Activated naive CD4-positive, alpha-beta T cell treated with anti-CD3 and anti-CD28 coated beads, Interleukin-2, amount 50 U/mL, for 24 hours (primary cell): ENCODE measurements around the gene LARP1B.
"Not testable (repeated sequence)": the region's sequence is repeated elsewhere in the genome, so short reads cannot be mapped to it uniquely, and the experiment has no call there.

Experiments
- H3K27ac Mint-ChIP-seq: one replicate; pipeline ENCODE4 v1.8.0; 2021; ENCODE audit warnings: mild to moderate bottlenecking, mixed read lengths
- H3K27me3 Mint-ChIP-seq: one replicate; pipeline ENCODE4 v1.8.0; 2021; ENCODE audit warnings: mixed read lengths
- H3K36me3 Mint-ChIP-seq: one replicate; pipeline ENCODE4 v1.8.0; 2021; ENCODE audit warnings: mixed read lengths
- H3K4me1 Mint-ChIP-seq: one replicate; pipeline ENCODE4 v1.8.0; 2021; ENCODE audit warnings: mixed read lengths
- H3K4me3 Mint-ChIP-seq: one replicate; pipeline ENCODE4 v1.8.0; 2021; ENCODE audit warnings: mild to moderate bottlenecking, mixed read lengths
- H3K9me3 Mint-ChIP-seq: one replicate; pipeline ENCODE4 v1.8.0; 2021; ENCODE audit warnings: mixed read lengths

LARP1B gene

DNA sequence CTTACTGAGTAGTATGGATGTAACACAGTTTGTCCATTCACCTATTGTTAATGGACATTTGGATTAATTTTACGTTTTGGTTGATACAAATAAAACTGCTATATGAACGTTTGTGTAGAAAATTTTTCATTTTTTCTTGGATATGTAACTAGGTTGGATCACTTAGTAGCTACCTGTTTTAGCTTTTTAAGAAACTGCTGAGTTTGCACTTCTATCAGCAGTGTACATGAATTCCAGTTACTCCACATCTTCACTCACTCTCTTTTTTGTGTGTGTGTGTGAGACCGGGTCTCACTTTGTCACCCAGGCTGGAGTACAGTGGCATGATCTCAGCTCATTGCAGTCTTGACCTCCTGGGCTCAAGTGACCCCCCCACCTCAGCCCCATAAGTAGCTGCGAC is 15.4 kb downstream of the LARP1B start:
- Mint-ChIP-seq H3K27me3 (no peaks in the 10 kb centered on the region), H3K36me3 (peaks cover 14% of the 10 kb centered on the region), H3K9me3 (no peaks in the 10 kb centered on the region), H3K27ac (no peak overlapping the region), H3K4me1 (no peaks in the 10 kb centered on the region), H3K4me3 (no peak overlapping the region)

DNA sequence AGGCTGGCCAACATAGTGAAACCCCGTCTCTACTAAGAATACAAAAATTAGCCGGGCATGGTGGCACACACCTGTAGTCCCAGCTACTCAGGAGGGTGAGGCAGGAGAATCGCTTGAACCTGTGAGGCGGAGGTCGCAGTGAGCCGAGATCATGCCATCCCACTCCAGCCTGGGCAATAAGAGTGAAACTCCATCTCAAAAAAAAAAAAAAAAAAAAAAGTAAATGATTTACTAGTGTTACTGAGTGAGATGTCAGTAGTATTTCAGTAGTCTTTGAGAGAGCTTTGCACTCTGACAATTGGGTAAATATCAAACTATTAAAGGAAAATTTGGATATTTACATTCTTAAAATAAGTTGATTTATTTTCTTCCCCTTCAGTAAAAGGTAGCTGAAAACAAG is 34.2 kb downstream of the LARP1B start:
- H3K9me3 Mint-ChIP-seq, H3K4me3 Mint-ChIP-seq, H3K27me3 Mint-ChIP-seq, H3K4me1 Mint-ChIP-seq, H3K27ac Mint-ChIP-seq: not testable (repeated sequence)
- peaks cover 18% of the 10 kb centered on the region for H3K36me3 Mint-ChIP-seq

DNA sequence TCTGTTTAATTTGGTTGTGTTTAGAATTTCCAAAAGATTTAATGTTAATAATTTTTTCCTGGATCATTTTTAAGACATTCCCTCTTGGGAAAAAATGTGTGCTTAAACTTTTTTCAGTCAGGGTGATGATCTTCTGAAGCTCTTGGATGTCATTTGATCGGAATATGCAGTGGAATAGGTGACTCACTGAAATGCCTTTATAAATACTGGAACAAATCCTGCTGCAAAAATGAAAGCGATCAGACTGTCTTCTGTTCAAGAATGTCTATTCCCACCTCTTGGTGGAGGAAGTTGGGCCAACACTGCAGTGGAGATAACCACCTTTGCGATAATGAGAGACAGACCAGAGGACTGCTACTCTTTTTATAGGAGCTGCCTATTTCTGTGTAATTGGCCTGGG is 46.7 kb downstream of the LARP1B start:
- Mint-ChIP-seq H3K27me3 (no peaks in the 10 kb centered on the region), H3K36me3 (peaks cover 14% of the 10 kb centered on the region), H3K4me3 (no peak overlapping the region), H3K4me1 (no peaks in the 10 kb centered on the region), H3K27ac (no peak overlapping the region), H3K9me3 (no peaks in the 10 kb centered on the region)

DNA sequence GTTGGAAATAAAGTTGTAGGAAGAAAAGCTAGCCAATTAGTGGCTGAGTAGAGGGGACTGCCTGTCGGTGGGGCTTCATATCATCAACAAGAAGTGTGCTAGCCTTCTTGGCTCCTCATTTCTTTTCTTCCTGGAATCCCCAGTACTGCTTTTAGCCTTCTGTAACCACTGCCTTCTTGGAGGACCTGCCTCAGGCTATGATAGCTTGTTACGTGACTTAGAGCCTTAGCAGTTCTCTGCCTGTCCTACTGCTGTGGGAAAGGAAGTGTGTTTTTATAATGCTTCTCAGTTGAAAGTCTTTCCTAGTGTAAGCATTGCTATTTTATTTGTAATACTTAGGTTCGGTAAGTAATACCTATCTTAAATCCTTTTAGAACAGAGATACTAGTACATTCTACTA is 61.9 kb downstream of the LARP1B start:
- Mint-ChIP-seq H3K27me3 (no peaks in the 10 kb centered on the region), H3K36me3 (peaks cover 33% of the 10 kb centered on the region), H3K27ac (no peak overlapping the region), H3K4me3 (no peak overlapping the region), H3K9me3 (no peaks in the 10 kb centered on the region), H3K4me1 (no peaks in the 10 kb centered on the region)

DNA sequence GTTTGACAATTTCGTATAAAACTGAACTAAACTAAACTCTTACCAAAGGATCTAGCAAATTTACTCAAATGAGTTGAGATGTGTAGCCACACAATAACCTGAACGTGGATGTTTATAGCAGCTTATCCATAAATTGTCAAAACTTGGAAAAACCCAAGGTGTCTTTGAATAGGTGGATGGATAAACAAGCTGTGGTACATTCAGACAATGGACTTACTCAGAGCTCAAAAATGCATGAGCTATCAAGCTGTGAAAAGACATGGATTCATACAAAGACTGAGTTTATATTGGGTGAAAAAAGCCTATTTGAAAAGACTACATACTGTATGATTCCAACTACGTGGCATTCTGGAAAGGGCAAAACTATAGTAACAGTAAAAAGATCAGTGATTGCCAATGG is 69.5 kb downstream of the LARP1B start:
- H3K4me3 Mint-ChIP-seq, result no peak overlapping the region
- H3K27ac Mint-ChIP-seq, result no peak overlapping the region
- H3K4me1 Mint-ChIP-seq, result no peaks in the 10 kb centered on the region
- H3K36me3 Mint-ChIP-seq, result peaks cover 5% of the 10 kb centered on the region
- no peaks in the 10 kb centered on the region for H3K9me3 Mint-ChIP-seq
- H3K27me3 Mint-ChIP-seq, result no peaks in the 10 kb centered on the region

DNA sequence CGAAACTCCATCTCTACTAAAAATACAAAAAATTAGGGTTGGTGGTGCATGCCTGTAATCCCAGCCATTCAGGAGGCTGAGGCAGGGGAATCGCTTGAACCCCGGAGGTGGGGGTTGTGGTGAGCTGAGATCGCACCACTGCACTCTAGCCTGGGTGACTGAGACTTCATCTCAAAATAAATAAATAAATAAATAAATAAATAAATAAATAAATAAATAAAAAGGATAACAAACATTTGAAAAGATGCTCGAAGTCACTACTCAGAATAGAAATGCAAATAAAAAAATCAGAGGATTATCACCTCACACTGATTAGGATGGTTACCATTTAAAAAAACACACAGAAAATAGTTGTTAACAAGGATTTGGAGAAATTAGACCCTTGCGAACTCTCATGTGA is 73.8 kb downstream of the LARP1B start:
- peaks cover 3% of the 10 kb centered on the region for H3K36me3 Mint-ChIP-seq
- no peaks in the 10 kb centered on the region for H3K4me1 Mint-ChIP-seq
- no peak overlapping the region for H3K4me3 Mint-ChIP-seq
- no peak overlapping the region for H3K27ac Mint-ChIP-seq
- no peaks in the 10 kb centered on the region for H3K27me3 Mint-ChIP-seq
- H3K9me3 Mint-ChIP-seq, result no peaks in the 10 kb centered on the region

DNA sequence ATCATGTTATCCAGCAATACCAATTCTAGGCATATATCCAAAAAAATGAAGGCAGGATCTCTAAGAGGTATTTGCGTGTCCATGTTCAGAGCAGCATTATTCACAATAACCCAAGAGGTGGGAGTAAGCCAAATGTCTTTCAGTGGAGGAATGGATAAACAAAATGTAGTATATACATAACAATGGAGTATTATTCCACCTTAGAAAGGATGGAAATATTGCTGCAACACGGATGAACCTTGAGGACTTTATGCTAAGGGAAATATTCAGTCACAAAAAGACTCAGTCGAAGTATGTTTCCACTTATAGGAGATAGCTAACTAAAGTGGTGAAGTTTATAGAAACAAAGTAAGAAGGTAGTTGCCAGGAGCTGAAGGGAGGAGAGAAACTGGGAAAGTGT is 74.3 kb downstream of the LARP1B start:
- H3K27ac Mint-ChIP-seq, result no peak overlapping the region
- H3K36me3 Mint-ChIP-seq, result peaks cover 3% of the 10 kb centered on the region
- H3K9me3 Mint-ChIP-seq, result no peaks in the 10 kb centered on the region
- H3K4me1 Mint-ChIP-seq, result no peaks in the 10 kb centered on the region
- H3K4me3 Mint-ChIP-seq, result no peak overlapping the region
- H3K27me3 Mint-ChIP-seq, result no peaks in the 10 kb centered on the region

DNA sequence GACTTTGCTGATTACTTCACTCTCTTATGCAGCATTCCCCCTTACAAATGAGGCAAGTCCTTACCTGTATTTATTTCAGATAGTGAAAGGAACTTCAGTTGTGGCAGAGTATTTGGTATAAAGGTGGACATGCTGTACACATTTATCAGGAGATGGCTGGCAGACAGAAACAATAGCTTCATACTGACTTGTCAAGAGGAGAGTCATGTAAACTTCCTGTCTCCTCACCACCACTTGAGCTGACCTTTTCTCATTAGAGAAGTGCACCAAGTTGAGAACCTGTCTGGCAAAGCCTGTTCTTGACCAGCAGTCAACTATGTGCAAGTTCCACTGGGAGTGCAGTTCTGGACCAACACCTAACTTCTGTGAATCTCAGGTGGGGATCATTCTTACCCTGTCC is 80.8 kb downstream of the LARP1B start:
- peaks cover 19% of the 10 kb centered on the region for H3K36me3 Mint-ChIP-seq
- no peak overlapping the region for H3K4me3 Mint-ChIP-seq
- peaks cover 4% of the 10 kb centered on the region for H3K9me3 Mint-ChIP-seq
- H3K4me1 Mint-ChIP-seq, result no peaks in the 10 kb centered on the region
- no peak overlapping the region for H3K27ac Mint-ChIP-seq
- no peaks in the 10 kb centered on the region for H3K27me3 Mint-ChIP-seq

DNA sequence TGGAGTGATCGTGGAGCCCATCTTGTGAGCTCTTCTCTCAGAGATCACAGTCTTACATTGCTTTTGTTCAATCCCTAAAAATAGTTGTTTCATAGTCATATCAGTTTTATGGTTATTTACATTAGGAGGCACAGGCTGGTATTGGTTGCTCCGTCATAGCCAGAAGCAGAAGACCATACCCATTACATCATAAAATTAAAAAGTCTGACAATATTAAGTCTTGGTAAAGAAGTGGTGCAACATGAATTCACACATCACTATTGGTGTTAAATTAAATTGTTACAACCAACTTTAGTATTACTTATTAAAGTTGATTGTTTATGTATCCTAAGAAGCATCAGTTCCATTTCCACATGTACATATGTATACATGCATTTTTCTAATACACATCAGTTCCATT is 84.6 kb downstream of the LARP1B start:
- no peaks in the 10 kb centered on the region for H3K4me1 Mint-ChIP-seq
- H3K9me3 Mint-ChIP-seq, result peaks cover 4% of the 10 kb centered on the region
- no peak overlapping the region for H3K4me3 Mint-ChIP-seq
- no peaks in the 10 kb centered on the region for H3K27me3 Mint-ChIP-seq
- peaks cover 18% of the 10 kb centered on the region for H3K36me3 Mint-ChIP-seq
- H3K27ac Mint-ChIP-seq, result no peak overlapping the region

DNA sequence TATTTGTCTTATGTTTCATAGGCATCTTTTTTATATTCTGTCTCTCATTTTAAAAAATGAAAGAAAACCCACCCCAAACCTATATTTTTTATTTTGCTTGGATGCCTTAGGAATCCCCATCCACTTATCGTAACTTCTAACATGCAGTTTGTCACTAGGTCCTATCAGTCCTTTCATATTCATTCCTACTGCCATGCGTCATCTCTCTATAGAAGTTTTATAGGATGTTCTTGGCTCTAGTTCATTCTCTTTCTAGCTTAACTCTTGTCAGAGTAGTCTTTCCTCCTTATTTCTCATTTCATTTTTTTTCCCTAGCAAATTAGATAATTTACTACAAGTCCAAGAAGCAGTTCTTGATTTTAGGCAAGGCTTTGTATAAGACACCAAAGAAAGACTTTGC is 92.7 kb downstream of the LARP1B start:
- H3K9me3 Mint-ChIP-seq, result peaks cover 4% of the 10 kb centered on the region
- H3K36me3 Mint-ChIP-seq, result peaks cover 13% of the 10 kb centered on the region
- no peak overlapping the region for H3K4me3 Mint-ChIP-seq
- no peaks in the 10 kb centered on the region for H3K27me3 Mint-ChIP-seq
- no peak overlapping the region for H3K27ac Mint-ChIP-seq
- no peaks in the 10 kb centered on the region for H3K4me1 Mint-ChIP-seq

DNA sequence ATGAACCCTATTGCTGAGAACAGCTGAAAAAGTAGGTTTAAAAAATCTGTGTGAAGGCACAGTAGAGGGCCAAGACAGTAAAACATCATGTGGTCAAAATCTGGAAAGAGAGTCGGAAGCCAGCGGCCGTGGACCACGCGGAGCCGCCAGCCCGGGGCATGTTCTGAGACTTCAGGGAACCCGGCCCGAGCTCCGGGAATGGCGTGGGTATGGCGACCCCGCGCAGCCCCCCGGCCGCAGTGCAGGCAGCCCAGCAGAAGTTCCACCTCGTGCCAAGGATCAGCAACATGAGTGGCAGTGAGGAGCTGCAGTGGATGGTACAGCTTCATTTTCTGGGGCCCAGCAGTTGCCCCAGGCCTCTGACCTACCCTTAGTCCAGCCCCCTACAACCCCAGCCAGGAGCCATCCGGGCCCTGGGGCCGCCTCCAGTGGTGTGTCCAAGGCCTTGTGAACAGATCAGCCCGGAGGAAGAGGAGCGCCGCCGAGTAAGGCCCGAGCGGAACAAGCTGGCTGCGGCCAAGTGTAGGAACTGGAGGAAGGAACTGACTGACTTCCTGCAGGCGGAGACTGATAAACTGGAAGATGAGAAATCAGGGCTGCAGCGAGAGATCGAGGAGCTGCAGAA is 94.2 kb downstream of the LARP1B start:
- H3K4me1 Mint-ChIP-seq, result no peaks in the 10 kb centered on the region
- H3K4me3 Mint-ChIP-seq, result no peak overlapping the region
- peaks cover 13% of the 10 kb centered on the region for H3K36me3 Mint-ChIP-seq
- no peak overlapping the region for H3K27ac Mint-ChIP-seq
- no peaks in the 10 kb centered on the region for H3K27me3 Mint-ChIP-seq
- peaks cover 4% of the 10 kb centered on the region for H3K9me3 Mint-ChIP-seq

DNA sequence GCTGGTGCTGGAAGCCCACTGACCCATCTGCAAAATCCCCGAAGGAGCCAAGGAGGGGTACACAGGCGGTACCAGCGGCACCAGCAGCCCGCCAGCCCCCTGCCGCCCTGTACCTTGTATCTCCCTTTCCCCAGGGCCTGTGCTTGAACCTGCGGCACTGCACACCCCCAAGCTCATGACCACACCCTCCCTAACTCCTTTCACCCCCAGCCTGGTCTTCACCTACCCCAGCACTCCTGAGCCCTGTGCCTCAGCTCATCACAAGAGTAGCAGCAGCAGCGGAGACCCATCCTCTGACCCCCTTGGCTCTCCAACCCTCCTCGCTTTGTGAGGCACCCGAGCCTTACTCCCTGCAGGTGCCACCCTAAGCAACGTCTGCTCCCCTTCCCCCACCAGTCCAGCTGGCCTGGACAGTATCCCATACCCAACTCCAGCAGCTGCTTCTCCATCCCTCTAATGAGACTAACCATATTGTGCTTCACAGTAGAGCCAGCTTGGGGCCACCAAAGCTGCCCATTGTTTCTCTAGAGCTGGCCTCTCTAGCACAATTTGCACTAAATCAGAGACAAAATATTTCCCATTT is 94.9 kb downstream of the LARP1B start:
- no peaks in the 10 kb centered on the region for H3K27me3 Mint-ChIP-seq

DNA sequence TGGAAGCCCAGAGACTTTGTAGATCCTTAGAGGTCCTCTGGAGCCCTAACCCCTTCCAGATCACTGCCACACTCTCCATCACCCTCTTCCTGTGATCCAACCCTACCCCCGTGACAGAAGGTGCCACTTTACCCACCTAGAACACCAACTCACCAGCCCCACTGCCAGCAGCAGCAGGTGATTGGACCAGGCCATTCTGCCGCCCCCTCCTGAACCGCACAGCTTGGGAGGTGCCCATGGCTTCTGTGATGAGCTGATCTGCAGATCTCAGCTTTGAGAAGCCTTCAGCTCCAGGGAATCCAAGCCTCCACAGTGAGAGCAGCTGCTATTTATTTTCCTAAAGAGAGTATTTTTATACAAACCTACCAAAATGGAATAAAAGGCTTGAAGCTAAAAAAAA is 95.4 kb downstream of the LARP1B start:
- not testable (repeated sequence) for H3K4me3 Mint-ChIP-seq, H3K27ac Mint-ChIP-seq, H3K9me3 Mint-ChIP-seq, H3K27me3 Mint-ChIP-seq, H3K4me1 Mint-ChIP-seq
- peaks cover 13% of the 10 kb centered on the region for H3K36me3 Mint-ChIP-seq

More for the DNA sequence above, 94.9 kb downstream of the LARP1B start:
- no peak overlapping the region for H3K4me3 Mint-ChIP-seq
- H3K36me3 Mint-ChIP-seq, result peaks cover 13% of the 10 kb centered on the region
- peaks cover 4% of the 10 kb centered on the region for H3K9me3 Mint-ChIP-seq
- H3K4me1 Mint-ChIP-seq, result no peaks in the 10 kb centered on the region
- no peak overlapping the region for H3K27ac Mint-ChIP-seq

DNA sequence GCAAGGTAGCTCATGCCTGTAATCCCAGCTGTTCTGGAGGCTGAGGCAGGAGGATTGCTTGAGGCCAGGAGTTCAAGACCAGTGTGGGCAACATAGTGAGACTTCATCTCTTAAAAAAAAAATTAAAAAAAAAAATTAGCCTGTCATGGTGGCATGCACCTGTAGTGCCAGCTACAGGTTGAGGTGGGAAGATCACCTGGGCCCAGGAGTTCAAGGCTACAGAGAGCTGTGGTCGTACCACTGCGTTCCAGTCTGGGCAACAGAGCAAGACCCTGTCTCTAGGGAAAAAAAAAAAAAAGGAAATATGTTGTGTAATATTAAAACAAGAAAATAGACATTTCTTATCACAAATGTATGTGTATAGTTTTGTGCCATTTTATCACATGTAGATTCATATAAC is 97.8 kb downstream of the LARP1B start:
- Mint-ChIP-seq H3K4me1 (no peaks in the 10 kb centered on the region), H3K36me3 (peaks cover 11% of the 10 kb centered on the region), H3K9me3 (peaks cover 4% of the 10 kb centered on the region), H3K27me3 (no peaks in the 10 kb centered on the region), H3K4me3 (no peak overlapping the region), H3K27ac (no peak overlapping the region)

DNA sequence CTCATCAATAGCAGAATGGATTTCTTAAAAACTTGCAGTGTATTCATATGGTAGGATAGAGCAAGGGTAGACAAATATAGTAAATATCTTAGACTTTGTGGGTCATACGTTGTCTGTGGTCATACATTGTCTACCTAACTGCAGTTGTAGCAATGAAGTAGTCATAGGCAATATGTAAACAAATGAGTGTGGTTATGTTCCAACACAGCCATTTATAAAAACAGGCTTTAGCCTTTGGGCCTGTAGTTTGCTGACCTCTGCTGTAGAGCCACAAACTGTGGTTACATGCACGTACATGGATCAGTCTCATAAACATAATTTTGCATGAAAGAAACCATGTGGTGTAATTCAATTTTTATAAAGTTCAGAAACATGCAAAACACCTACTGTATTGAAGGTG is 98.9 kb downstream of the LARP1B start:
- Mint-ChIP-seq H3K36me3 (peaks cover 10% of the 10 kb centered on the region), H3K9me3 (peaks cover 4% of the 10 kb centered on the region), H3K4me1 (no peaks in the 10 kb centered on the region), H3K27me3 (no peaks in the 10 kb centered on the region), H3K4me3 (no peak overlapping the region), H3K27ac (no peak overlapping the region)

DNA sequence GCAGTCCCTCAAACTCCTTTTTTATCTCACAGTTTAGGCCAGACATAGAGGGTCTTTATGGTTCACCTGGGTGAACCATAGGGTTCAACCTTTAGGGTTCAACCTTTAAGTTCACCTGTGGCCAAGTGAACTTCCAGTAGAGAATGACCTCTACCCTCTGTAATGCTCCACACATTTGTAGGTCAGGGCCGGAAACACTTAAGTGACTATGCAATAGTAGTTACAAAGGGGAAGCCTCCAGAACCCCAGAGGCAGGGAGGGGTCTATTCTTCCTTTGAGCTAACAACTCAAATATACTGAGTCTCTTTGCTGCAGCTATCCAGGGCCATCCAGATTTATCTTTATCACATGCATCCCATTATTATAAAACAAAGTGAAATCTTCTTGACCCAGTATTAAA is 100.0 kb downstream of the LARP1B start:
- Mint-ChIP-seq H3K4me1 (no peaks in the 10 kb centered on the region), H3K27ac (no peak overlapping the region), H3K4me3 (no peak overlapping the region), H3K9me3 (peaks cover 4% of the 10 kb centered on the region), H3K36me3 (peaks cover 6% of the 10 kb centered on the region), H3K27me3 (no peaks in the 10 kb centered on the region)

DNA sequence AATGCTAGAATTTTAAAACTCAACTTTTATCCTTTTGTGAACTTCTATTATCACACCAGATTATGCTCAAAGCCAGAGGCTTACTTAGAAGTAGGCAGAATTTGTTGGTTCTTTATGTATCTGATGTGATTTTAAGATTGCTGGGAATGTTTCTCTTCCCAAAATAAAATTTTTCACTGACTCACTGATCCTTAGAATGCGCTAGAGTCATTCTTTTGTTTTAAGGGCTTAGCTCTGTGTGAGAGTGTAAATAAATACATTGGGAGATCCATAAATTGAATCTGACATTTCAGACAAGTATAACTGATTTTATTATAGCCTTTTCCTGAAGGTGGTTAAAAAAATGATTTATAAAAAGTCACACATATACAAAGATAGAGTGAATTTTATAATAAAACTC is 101.3 kb downstream of the LARP1B start:
- Mint-ChIP-seq H3K9me3 (no peaks in the 10 kb centered on the region), H3K4me3 (no peak overlapping the region), H3K27me3 (no peaks in the 10 kb centered on the region), H3K4me1 (no peaks in the 10 kb centered on the region), H3K27ac (no peak overlapping the region), H3K36me3 (no peaks in the 10 kb centered on the region)
